ENCODE data around the gene ETF1.

ETF1 gene

DNA sequence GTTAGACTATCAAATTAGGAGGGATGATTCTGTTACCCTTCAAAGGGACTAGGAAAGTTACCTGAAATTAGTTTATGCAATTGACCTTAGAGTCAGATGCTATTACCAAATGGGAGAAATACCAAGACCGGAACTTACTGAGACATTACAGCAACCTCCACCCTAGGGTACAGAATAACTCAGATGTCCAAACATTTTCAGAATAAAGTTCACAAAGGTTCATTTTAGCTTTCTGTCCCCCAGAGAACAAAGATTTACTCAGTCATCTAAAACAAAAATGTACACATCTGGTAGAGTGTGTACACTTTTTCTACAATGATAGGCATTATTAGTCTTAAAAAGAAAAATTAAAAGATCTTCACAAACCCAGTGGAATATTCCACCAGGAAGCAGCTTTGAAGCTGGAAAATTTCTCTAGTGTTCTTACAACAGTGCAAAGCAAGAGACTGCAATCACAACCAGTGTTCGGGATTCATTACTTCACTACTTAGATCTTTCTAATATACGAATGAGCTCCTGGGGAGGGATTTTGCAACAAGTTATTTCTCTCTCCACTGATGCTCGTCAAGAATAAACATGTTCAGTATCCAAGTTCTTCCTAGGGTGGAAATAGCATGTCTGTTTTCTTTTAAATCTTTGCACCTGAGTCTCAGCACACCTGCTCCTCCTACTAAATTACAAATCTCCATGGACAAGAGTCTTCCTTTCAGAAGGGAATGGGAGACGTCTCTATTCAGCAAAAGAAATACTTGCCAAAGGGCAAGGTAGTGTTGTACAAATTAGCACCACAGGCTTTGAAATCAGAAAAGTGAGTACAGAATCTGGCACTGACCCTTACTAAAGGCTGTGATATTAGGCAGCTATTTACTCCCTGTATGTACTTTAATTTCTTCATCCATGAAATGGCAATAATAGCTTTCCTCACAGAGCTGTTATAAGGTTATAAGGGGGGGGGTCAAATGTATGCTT lies 8.8 kb downstream of the ETF1 start:
- no peak for DNase-seq (ENCODE audit: low read depth)
- TF ChIP-seq, protein P1, sequence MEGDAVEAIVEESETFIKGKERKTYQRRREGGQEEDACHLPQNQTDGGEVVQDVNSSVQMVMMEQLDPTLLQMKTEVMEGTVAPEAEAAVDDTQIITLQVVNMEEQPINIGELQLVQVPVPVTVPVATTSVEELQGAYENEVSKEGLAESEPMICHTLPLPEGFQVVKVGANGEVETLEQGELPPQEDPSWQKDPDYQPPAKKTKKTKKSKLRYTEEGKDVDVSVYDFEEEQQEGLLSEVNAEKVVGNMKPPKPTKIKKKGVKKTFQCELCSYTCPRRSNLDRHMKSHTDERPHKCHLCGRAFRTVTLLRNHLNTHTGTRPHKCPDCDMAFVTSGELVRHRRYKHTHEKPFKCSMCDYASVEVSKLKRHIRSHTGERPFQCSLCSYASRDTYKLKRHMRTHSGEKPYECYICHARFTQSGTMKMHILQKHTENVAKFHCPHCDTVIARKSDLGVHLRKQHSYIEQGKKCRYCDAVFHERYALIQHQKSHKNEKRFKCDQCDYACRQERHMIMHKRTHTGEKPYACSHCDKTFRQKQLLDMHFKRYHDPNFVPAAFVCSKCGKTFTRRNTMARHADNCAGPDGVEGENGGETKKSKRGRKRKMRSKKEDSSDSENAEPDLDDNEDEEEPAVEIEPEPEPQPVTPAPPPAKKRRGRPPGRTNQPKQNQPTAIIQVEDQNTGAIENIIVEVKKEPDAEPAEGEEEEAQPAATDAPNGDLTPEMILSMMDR (IDR thresholded peaks at IDR 0.05; ENCODE audit: low read depth, low read length, missing control alignments): no peak
- no peak overlapping the region for H3K4me3 ChIP-seq (ENCODE audit: low read depth, low read length)

DNA sequence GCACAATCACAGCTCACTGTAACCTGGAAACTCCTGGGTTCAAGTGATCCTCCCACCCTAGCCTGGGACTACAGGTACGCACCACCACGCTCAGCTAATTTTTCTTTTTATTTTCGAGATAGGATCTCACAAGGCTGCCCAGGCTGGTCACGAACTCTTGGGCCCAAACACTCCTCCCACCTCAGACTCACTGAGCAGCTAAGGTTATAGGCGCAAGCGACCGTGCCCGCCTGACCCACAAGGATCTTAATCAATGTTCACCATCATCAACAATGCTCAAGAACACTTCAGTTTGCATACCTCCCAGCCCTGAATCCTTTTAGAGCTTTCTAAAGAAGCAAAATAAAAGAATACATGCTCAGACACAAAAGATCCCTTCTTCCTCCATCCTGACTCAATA lies 13.2 kb downstream of the ETF1 start:
- TF ChIP-seq, protein P1 (IDR thresholded peaks at IDR 0.05; ENCODE audit: low read depth, low read length, missing control alignments): no peak
- H3K4me3 ChIP-seq (ENCODE audit: low read depth, low read length): no peak overlapping the region
- DNase-seq (ENCODE audit: low read depth): no peak

DNA sequence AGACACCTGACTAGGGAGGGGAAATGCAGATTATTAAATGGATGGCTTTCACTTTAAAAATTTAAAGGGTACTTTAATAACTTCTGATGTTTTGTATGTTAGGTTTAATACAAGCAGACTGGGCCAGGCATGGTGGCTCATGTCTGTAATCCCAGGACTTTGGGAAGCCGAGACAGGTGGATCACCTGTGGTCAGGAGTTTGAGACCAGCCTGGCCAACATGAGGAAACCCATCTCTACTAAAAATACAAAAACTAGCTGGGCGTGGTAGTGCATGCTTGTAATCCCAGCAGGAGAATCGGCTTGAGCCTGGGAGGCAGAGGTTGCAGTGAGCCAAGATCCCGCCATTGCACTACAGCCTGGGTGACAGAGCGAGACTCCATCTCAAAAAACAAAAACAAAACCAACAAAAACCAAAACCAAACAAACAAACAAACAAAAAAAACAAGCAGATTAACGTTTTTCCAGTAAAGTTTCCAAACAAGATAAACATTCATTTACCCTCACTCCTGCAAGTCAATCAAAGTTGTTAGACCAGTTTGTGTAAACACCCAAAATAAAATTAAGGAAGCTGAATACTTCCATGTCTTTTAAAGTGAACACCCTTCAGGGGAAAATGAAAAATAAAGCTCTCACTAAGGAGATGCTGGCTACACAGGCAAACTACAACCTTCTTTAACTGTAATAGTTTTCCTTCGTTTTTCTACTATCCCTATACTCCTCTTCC lies 14.1 kb downstream of the ETF1 start:
- H3K4me3 ChIP-seq (ENCODE audit: low read depth, low read length): no peak overlapping the region
- TF ChIP-seq, protein P1 (IDR thresholded peaks at IDR 0.05; ENCODE audit: low read depth, low read length, missing control alignments): no peak
- no peak for DNase-seq (ENCODE audit: low read depth)

DNA sequence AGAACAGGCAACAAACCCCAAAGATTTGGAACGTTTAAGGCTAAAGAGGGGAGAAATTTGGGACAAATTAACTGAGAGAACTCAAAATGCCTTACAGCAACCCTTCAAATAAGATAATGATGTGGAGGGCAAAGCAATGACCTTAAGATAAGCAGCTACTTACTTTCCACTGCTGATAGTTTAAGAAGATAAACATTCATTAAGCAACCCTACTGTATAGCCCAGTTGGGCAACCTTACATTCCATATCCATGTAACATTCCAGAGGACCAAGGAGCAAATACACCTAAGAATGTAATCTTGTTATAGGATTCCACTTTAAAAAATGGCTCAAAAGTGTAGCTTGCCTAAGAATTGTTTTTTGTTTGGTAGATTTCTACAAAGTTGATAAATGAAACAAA lies 14.8 kb downstream of the ETF1 start:
- H3K4me3 ChIP-seq (ENCODE audit: low read depth, low read length): no peak overlapping the region
- TF ChIP-seq, protein P1 (IDR thresholded peaks at IDR 0.05; ENCODE audit: low read depth, low read length, missing control alignments): no peak
- no peak for DNase-seq (ENCODE audit: low read depth)

DNA sequence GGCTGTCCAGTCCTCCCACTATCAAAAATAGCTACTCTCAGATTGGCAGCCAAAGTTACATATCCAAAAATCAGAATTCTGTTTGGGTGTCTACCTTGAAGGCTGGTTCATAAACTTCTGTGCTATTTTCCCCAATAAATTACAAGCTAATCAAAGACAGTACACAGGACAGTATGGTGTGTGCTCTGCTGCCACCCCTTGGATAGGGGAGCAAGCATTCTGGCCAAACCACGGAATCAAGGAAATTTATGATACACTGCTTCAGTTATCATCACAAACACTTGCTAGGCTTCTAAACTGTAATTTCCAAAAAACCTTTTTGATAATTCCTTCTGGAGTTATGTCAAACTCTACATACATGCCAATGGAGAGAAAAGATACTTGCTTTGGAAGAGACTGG lies 15.9 kb downstream of the ETF1 start:
- H3K4me3 ChIP-seq (ENCODE audit: low read depth, low read length): no peak overlapping the region
- no peak for DNase-seq (ENCODE audit: low read depth)
- TF ChIP-seq, protein P1 (IDR thresholded peaks at IDR 0.05; ENCODE audit: low read depth, low read length, missing control alignments): no peak

DNA sequence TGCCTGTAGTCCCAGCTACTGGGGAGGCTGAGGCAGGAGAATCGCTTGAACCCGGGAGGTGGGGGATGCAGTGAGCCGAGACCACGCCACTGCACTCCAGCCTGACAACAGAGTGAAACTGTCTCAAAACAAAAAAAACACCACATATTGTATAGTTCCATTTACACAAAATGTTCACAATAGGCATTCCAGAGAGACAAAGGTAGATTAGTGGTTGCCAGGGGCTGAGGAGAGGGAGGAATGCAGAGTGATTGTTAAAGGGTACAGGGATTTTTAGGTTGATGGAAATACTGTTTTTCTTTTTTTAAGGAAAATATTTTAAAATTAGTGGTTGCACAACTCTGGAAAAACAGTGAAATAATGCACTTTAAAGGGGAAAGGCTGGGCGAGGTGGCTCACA lies 19.6 kb downstream of the ETF1 start:
- no peak for DNase-seq (ENCODE audit: low read depth)
- no peak overlapping the region for H3K4me3 ChIP-seq (ENCODE audit: low read depth, low read length)
- TF ChIP-seq, protein P1 (IDR thresholded peaks at IDR 0.05; ENCODE audit: low read depth, low read length, missing control alignments): no peak
